Measurements from ENCODE around the gene PTPN1.

GRCh38 chr20:50535162-50535561 is 25.0 kb downstream of the PTPN1 start:
- TF ChIP-seq BHLHE40 (IDR thresholded peaks at IDR 0.05; ENCODE audit: low read depth, low read length) (no peak), CTCF (conservative IDR thresholded peaks at IDR 0.05; ENCODE audit: low read depth, low read length) (no peak), POLR2A (IDR thresholded peaks at IDR 0.05; ENCODE audit: low read depth, low read length) (no peak), MAZ (IDR thresholded peaks at IDR 0.05; ENCODE audit: borderline replicate concordance, low read depth, low read length) (no peak), CEBPB (IDR thresholded peaks at IDR 0.05; ENCODE audit: low read depth, low read length) (no peak), CHD1 (IDR thresholded peaks at IDR 0.05; ENCODE audit: low read depth, low read length) (no peak), RFX5 (IDR thresholded peaks at IDR 0.05; ENCODE audit: low read depth, low read length) (no peak), SMC3 (IDR thresholded peaks at IDR 0.05; ENCODE audit: low read depth, low read length) (no peak), RCOR1 (IDR thresholded peaks at IDR 0.05; ENCODE audit: insufficient replicate concordance, low read length) (no peak), ELK1 (IDR thresholded peaks at IDR 0.05; ENCODE audit: borderline replicate concordance, low read depth, low read length) (no peak), MAFK (IDR thresholded peaks at IDR 0.05; ENCODE audit: low read depth, low read length) (no peak), RAD21 (IDR thresholded peaks at IDR 0.05; ENCODE audit: low read length) (no peak), NFE2L2 (IDR thresholded peaks at IDR 0.05; ENCODE audit: low read depth, low read length) (no peak), MXI1 (IDR thresholded peaks at IDR 0.05; ENCODE audit: borderline replicate concordance, low read depth, low read length) (no peak)
